NCI-H2171 (cell line): ENCODE measurements around the gene CBY2.

Experiments used
- DNase-seq: peaks from one replicate; lab custom pipeline; 2025; lab: John Stamatoyannopoulos, UW

The CBY2 gene

GRCh38 chr13:45700971-45701900 is 884 bp upstream of the CBY2 start:
- DNase-seq: no peak

DNA sequence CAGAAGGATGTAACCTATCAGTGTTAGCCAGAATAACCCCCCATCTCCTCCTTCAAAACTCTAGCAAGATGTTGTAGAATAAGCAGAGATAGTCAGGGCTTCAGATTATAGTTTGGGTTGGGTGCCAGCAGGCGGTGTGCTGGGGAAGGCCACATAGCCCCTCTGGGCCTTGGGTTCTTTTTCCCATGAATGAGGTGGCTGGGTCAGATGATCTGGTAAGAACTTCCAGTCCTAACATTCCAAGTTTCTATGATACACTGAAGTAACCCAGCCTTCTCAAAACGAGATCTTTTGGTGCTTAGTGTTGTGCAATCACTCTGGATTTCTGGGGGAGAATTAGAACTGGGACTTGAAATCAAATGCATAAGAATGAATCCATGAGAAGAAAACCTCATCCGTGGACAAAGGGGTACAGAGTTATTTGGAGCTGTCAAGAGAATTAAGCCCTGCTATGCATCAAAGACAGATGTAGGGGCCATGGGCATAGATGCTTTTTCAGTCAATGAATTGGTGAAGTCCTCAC is 810 bp downstream of the CBY2 start:
- DNase-seq: no peak

- DNase-seq: no peak
These were observed 2.2 kb downstream of the CBY2 start for GRCh38 chr13:45704211-45704739.

DNA sequence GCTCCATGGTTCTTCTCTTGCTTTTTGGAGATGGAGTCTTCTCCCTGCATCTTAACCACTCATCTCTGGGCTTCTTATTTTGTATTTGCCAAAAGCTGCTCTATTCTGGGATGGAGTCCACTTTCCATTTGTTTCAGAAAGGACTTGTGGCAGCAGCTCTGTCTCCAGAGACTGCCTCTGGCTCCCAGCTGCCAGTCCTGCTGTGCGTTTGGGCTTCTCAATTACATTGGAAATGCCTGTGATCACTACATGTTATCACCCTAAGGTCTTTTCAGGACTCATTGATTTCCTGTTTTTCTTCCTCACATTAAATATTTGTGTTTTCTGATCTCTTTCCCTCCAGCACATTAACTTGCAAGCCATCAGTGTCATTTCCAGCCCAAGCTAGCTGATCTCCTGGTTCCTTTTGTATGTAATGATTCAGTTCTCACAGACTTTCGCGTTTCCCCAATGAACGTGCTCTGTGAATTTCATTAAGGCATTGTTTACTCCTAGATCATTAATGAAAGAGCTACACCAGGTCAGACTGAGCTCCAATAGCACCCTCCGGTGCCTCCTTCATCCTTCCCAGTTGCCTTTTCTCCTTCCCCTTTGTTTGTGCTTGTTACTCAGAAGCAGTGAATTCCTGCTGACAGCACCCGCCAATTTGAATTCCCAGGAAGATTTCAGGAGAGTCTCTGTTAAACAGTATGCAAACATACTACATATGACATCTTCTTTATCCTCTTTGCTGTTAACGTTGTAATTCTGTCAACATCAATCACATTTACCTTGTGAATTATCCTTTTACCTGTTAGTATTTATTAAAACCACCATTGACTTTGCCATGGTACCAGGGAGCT is 3.0 kb downstream of the CBY2 start:
- DNase-seq: no peak

DNA sequence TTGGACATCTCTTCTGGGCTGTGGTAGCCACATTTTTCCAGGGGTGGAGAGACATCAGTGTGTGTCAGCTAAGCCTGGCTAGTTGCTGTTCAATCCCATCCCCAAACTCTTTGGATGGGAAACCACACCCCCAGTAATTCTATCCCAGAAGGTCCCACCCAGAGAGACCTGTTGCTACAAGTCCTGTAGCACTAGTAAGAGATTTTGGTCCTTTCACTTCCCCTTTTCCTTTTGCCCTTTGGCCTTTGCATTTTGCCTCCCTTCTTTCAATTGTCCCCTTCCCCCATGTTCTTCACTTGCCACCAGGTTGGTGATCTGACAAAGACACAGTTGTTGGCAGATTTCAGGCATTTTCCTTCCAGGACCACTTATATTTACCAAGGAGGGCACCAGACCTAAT is 3.8 kb downstream of the CBY2 start:
- DNase-seq: no peak

DNA sequence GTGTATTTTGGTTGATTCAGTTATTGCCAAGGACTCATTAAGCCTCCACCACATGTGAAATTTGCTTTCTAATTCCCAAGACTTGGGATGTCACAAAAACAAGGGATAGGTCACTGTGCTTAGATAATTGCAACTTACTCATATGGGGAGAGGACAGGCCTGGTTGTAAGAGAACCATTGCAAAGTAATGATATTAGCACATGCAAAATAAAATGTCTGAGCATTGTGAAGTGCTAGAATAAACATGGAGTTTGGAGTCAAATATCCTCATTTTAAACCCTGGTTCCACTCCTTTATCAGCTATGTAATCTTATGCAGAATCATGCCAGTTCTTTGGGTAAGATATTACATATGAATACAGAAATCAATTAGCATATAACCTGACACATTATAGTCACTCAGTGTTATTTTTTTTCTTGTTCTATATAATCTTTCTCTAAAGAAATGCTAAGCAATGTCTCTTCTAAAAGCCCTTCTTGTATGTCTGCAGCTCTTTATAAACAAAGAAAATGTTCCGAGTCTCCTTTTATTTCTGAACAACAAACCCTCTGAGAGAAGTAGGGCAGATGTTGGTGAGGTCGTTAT is 5.5 kb downstream of the CBY2 start:
- no peak for DNase-seq

- DNase-seq: no peak
These were observed 9.8 kb downstream of the CBY2 start for GRCh38 chr13:45711951-45712350.

GRCh38 chr13:45713106-45713690 is 11.1 kb downstream of the CBY2 start:
- no peak for DNase-seq

DNA sequence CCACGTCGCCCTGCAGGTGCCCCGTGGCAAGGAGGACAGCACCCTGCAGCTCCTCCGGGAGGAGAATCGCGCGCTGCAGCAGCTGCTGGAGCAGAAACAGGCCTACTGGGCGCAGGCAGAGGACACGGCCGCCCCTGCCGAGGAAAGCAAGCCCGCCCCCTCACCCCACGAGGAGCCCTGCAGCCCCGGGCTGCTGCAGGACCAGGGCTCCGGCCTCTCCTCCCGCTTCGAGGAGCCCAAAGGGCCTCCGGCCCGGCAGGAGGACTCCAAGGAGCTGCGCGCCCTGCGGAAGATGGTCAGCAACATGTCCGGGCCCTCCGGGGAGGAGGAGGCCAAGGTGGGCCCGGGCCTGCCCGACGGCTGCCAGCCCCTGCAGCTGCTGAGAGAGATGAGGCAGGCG is 11.6 kb downstream of the CBY2 start:
- no peak for DNase-seq

GRCh38 chr13:45714170-45714569 is 12.1 kb downstream of the CBY2 start:
- DNase-seq: no peak

- DNase-seq: no peak
These were observed 13.2 kb downstream of the CBY2 start for GRCh38 chr13:45715351-45715750.

DNA sequence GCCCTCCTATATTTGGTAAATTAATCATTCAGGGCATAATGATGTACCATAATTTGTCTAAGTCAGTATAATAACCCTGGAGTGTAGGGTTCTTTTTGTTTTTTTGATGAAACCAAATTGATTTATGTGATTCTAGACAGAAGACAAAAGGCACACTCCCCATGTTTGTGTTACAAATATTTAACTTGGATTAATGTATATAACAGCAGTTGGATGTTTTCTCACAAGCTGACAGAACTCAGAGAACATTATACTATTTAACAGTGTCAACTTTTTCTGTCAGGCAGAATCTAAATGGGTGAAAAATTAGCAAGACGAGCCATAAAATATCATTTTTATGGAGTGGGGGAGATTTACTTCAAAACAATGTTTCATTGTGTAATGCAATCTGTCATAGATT is 15.2 kb downstream of the CBY2 start:
- DNase-seq: no peak

DNA sequence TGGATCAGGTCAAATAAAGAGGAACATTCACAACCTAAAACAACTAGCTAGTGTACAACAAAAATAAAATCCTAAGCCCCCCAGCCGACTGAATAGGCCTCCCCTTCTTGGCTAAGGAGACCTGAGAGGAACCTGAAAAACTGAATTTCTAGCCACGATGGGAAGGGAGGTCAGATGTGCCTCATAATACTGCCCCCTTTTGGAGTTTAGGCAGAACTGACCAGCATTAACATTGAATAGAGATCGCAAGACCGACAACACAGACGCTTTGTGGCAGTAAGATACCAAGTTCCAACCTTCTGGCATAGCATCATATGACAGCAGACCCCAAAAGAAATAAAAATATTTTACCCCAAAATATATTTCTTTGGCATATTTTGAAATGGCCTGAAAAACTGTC is 15.9 kb downstream of the CBY2 start:
- DNase-seq: no peak

GRCh38 chr13:45718992-45719391 is 16.9 kb downstream of the CBY2 start:
- DNase-seq: no peak

DNA sequence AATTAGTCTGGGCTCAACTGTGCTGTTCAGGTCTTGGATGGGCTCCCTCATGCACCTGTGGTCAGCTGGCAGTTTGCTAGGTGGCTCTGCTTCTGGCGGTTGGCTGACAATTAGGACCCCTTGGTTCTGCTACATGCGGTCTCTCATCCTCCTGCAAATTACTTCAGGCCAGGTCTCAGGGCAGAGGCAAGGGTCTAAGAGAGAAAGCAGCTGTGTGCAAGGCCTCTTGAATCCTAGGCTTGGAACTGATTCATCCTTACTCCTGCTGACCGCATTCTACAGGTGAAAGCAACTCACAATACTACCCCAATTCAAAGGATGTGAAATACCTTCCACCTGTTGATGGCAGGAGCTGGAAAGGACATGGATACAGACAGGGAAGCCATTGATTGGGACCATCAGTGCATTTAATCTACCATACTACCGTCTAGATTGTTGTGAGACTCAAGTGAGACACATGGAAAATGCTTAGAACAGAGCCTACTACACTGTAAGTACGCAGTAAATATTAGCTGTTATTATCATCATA is 19.1 kb downstream of the CBY2 start:
- no peak for DNase-seq

- DNase-seq: no peak
These were observed 21.7 kb downstream of the CBY2 start for GRCh38 chr13:45723798-45724197.

GRCh38 chr13:45728759-45729158 is 26.6 kb downstream of the CBY2 start:
- DNase-seq: no peak

- no peak for DNase-seq
These were observed 29.3 kb downstream of the CBY2 start for GRCh38 chr13:45731455-45731854.

DNA sequence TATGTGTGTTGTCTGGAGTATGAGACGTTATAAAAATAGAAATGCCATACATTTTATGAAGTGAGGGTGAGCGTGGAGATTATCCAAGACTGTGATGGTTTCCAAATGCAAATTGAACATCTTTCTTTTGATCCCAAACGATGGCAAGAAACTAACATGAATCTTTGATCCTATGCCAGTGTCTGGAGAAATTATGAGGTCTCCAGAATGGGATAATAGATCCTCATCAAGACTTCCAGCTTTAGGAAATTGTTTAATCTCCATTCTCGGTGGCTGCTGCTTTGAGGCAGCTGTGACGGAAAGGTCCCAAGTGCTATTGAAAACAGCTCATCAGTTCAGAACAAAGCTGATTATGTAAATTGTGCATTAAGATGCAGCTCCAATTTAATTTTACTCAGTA is 30.8 kb downstream of the CBY2 start:
- DNase-seq: no peak

- DNase-seq: no peak
These were observed 31.2 kb downstream of the CBY2 start for GRCh38 chr13:45733361-45733760.

DNA sequence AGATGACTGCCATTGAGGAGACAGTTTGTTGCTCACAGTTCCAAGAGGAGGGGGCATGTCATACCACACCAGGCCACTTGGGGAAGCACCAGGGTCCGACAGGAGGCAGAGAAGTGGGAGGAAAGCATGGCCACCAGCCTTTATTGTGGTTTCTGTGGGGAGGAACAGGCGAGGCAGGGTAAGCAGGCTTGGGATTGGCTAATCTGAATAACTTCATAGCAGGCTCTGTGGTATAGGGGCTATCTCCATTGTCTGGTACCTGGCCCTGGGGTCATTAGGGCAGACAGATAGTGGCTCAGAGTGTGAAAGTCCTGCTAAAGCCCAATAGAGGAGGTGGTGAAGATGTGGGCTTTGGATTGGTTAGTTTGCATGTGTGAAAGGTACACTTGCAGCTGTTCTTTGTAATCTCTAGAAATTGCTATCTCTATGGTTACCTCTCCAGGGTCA is 35.5 kb downstream of the CBY2 start:
- no peak for DNase-seq

- no peak for DNase-seq
These were observed 40.9 kb downstream of the CBY2 start for GRCh38 chr13:45742985-45743384.
